GM12872 (cell line): ENCODE data around the gene C19orf85.

Experiments
- TF ChIP-seq, protein P1 (sequence below): IDR thresholded peaks from 3 replicates; pipeline ENCODE4 v1.5.1; 2011; ENCODE audit warnings: low read depth, mild to moderate bottlenecking, low read length, moderate library complexity; ENCODE audit not compliant: insufficient read depth

The C19orf85 gene

GRCh38 chr19:55441692-55442321 is 22.7 kb downstream of the C19orf85 start:
- TF ChIP-seq, protein P1, sequence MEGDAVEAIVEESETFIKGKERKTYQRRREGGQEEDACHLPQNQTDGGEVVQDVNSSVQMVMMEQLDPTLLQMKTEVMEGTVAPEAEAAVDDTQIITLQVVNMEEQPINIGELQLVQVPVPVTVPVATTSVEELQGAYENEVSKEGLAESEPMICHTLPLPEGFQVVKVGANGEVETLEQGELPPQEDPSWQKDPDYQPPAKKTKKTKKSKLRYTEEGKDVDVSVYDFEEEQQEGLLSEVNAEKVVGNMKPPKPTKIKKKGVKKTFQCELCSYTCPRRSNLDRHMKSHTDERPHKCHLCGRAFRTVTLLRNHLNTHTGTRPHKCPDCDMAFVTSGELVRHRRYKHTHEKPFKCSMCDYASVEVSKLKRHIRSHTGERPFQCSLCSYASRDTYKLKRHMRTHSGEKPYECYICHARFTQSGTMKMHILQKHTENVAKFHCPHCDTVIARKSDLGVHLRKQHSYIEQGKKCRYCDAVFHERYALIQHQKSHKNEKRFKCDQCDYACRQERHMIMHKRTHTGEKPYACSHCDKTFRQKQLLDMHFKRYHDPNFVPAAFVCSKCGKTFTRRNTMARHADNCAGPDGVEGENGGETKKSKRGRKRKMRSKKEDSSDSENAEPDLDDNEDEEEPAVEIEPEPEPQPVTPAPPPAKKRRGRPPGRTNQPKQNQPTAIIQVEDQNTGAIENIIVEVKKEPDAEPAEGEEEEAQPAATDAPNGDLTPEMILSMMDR: no peak

DNA sequence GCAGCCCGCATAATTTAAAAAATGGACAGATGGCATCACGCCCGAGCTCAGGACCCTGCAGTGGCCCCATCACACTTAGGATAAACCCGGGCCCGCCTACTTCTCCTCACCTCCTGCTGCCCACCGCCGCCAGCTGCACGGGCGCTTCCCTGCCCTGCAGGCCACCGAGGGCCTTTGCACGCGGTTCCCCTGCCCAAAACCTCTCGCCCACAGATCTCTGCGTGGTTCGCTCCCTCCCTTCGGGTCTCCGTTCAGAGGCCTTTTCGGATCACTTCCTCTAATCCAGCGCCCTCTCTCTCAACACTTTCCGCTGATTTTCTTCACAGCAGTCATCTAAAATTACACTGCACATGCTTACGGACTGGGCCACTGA is 23.2 kb downstream of the C19orf85 start:
- TF ChIP-seq, protein P1: no peak

- TF ChIP-seq, protein P1: no peak
Observed at GRCh38 chr19:55440411-55441105, 24.0 kb downstream of the C19orf85 start.

- TF ChIP-seq, protein P1: no peak
Observed at GRCh38 chr19:55439052-55439451, 25.5 kb downstream of the C19orf85 start.

DNA sequence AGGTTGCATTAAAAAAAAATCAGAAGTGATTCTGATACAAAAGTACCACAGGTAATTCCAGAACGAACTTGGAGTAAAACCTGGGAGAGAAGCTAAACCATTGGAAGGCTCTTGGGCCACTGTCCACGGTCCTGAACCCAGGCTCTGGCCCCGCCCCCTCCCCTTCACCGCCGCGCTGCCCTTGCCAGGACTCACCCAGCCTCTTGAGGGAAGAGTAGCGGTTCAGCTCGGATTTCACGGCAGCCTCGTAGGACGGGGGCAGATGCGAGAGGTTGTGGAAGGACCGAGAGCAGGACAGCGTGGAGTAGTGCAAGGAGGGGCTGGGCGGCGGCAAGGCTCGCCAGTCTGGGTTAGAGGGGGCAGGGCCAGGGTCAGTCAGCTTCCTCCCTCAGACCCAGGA is 27.1 kb downstream of the C19orf85 start:
- TF ChIP-seq, protein P1: no peak

DNA sequence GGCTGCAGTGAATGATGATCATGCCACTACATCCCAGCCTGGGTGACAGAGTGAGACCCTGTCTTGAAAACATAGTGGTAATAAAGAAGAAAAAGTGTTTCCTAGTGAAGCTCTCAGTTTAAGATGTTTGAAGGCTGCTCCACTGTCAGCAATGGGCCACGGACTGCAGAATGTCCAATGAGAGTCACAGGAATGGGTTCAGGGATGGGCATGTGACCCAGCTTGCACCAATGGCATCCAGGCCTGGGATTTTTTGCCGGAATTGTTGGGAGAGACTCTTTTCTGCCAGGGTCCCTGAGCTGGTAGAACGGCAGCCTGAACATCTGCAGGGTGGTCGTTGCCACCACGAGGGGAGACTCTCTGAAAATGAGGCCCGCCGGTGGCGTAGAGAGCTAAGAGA is 27.7 kb downstream of the C19orf85 start:
- TF ChIP-seq, protein P1: no peak

GRCh38 chr19:55435020-55435419 is 29.5 kb downstream of the C19orf85 start:
- TF ChIP-seq, protein P1: no peak
